Right lobe of liver (tissue), 6 donors: ENCODE results near the gene CDK2. TPM values are rescaled to one million over a fixed set of nuclear protein-coding genes. Genes with fewer than 3 reads are reported as not detected.
"Not testable (repeated sequence)": the region's sequence is repeated elsewhere in the genome, so short reads cannot be mapped to it uniquely, and the experiment has no call there.

Source experiments
- ATAC-seq, 4 donors: fragments of 200-7000 bp; cut with Tn5 transposase; one replicate each; pipeline ENCODE4 v1.9.1; 2020; ENCODE audit warnings: mild to moderate bottlenecking in 4 of 4, moderate library complexity in 4 of 4
- DNase-seq, 3 donors: peaks; one replicate each; pipeline ENCODE4 v3.0.0-alpha.2; 2020
- H3K27ac ChIP-seq, 3 donors: fragments of 200-600 bp; one replicate each; pipeline ENCODE4 v1.8.0; 2022
- H3K27me3 ChIP-seq, 2 donors: fragments of 200-600 bp; one replicate each; pipeline ENCODE4 v1.8.0; 2022
- H3K36me3 ChIP-seq, 4 donors: fragments of 200-600 bp; sonication (generic) in 1 of 4; one replicate each; pipeline versions ENCODE4 v1.5.1 to v1.8.0; 2017 to 2022; ENCODE audit warnings: control low read depth in 1 of 4
- H3K4me1 ChIP-seq, 4 donors: fragments of 200-600 bp; sonication (generic) in 1 of 4; one replicate each; pipeline versions ENCODE4 v1.5.1 to v1.8.0; 2017 to 2022; ENCODE audit warnings: control low read depth in 1 of 4
- H3K4me3 ChIP-seq, 3 donors: fragments of 200-600 bp; one replicate each; pipeline ENCODE4 v1.8.0; 2022
- H3K9me3 ChIP-seq, 4 donors: fragments of 200-600 bp; sonication (generic) in 1 of 4; one replicate each; pipeline versions ENCODE4 v1.5.1 to v1.8.0; 2017 to 2022; ENCODE audit warnings: control low read depth in 1 of 4
- CTCF ChIP-seq, 4 donors: fragments of 200-600 bp in 3 of 4; fragments of 450-650 bp in 1 of 4; IDR thresholded peaks; one replicate each; pipeline versions ENCODE4 v1.5.1 to v1.8.0; 2016 to 2022; ENCODE audit warnings: antibody characterized with exemption in 4 of 4, mild to moderate bottlenecking in 2 of 4
- POLR2A ChIP-seq: fragments of 450-650 bp; IDR thresholded peaks from one replicate; pipeline ENCODE4 v1.6.1; 2017; ENCODE audit warnings: antibody characterized with exemption, mild to moderate bottlenecking
- WGBS: methylation state at CpG from one replicate; pipeline ENCODE4 v1.1.6; 2018; ENCODE audit warnings: low coverage, low lambda C conversion rate; ENCODE audit not compliant: insufficient coverage; ENCODE audit errors: missing lambda C conversion rate; 5-methylcytosine and 5-hydroxymethylcytosine counted together
- intact Hi-C, 2 donors: fragments of 100-400 bp; cut with DNase I; formaldehyde crosslinking; loops; one replicate each; pipeline versions ENCODE4 v1.11.2 to v1.14.1; 2022
- long read RNA-seq: library from polyadenylated mRNA; unstranded; transcript quantifications from one replicate; pipeline ENCODE4 v2.0.0, GENCODE V29; 2019
- total RNA-seq, 6 experiments: library from RNA; depleted of rRNA in 2 of 6; stranded (reverse); fragments of >200 nt in 2 of 6; fragmentation: NEBNext Ultra II Directional in 3 of 6; extraction: Animal tissue kit (Norgen Biotek cat#: 25700) in 3 of 6; gene quantifications; one replicate each; pipeline versions ENCODE4 v1.1.0 to v1.2.4, GENCODE V29; 2016 to 2023
- donor health status: DM: no; HTN: yes; CAD: no.
- donor health status: DM: no; HTN: no; CAD: no.
- donor health status: DM: no; HTN: no; CAD: no.
- donor health status: DM: no; HTN: yes; CAD: no.
- donor health status: DM: no; HTN: yes; CAD: no.

The CDK2 gene
- total RNA-seq: 10 to 100 TPM in 3 of 6 experiments, 1 to 10 TPM in 3; 8.0 to 14.9 (median 10.6) TPM
- long read RNA-seq, partial matches to known transcripts: 1 of 2 reads
- long read RNA-seq, other reads (novel, unspliced or antisense): 0 of 2 reads

DNA sequence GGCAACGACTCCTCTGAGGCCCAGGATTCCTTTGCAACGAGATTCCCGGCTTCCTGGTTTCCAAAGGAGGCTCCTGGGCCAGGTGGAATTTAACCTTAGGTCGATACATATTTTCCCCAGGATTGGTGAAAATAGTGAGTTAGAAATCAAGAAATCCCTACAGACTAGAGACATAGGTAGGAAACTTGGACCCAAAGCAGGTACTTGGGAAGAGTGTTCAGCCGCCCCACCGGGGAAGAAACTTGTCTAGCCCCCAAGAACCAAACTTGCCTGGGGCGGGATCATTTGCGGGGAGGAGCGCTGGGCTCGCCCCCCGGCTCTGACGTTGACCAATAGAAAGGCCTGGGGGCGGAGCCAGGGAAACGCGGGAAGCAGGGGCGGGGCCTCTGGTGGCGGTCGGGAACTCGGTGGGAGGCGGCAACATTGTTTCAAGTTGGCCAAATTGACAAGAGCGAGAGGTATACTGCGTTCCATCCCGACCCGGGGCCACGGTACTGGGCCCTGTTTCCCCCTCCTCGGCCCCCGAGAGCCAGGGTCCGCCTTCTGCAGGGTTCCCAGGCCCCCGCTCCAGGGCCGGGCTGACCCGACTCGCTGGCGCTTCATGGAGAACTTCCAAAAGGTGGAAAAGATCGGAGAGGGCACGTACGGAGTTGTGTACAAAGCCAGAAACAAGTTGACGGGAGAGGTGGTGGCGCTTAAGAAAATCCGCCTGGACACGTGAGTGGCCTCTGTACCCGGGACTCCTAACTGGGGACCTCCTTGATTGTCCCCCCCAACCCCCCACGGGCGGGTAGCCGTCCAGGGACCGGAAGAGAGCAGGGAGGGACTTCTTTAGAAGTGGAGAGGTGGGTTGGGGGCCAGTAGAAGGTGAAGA is at the start of gene CDK2:
CDK2 (plus strand) TSS at position 423 of the 874 bp plus-strand sequence; CDS start at position 602, 179 bp downstream.
- H3K4me1 ChIP-seq: peaks cover 0 to 12% (median 3%) of the 10 kb centered on the region in 4 donors
- peak within 1 kb of the TSS; percentile 75 to 91 (median 81) for H3K27ac ChIP-seq
- DNase-seq: peak; percentile 93 to 96 (median 95)
- under 1% methylated on average over 27 of the region's 45 CpGs for WGBS
- intact Hi-C loops: no loop called here
- no peaks in the 10 kb centered on the region for H3K36me3 ChIP-seq
- TF ChIP-seq POLR2A (peak; percentile 80), CTCF (IDR thresholded peaks at IDR 0.05) (no peak)
- H3K4me3 ChIP-seq: peak within 1 kb of the TSS; percentile 76 to 83 (median 82)
- no peaks in the 10 kb centered on the region for H3K27me3 ChIP-seq
- H3K9me3 ChIP-seq: no peaks in the 10 kb centered on the region
- peak; percentile 98 to 99 (median 98) for ATAC-seq

DNA sequence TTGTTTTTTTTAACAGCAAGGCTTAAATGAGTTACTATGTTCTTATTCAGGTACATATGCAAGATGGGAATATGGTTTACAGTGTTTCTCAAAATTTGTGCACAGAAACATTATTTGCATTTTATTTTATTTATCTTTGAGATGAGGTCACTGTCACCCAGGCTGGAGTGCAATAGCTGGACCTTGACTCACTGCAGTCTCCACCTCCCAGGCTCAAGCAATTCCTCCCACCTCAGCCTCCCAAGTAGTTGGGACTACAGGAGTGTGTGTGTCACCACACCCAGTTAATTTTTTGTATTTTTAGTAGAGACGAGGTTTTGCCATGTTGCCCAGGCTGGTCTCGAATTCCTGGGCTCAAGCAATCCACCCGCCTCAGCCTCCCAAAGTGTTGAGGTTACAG is 47.6 kb upstream of the CDK2 start:
- DNase-seq, H3K36me3 ChIP-seq, H3K9me3 ChIP-seq, H3K27me3 ChIP-seq, H3K4me3 ChIP-seq, intact Hi-C loops: not testable (repeated sequence)
- H3K4me1 ChIP-seq: peaks cover 0 to 16% (median 0%) of the 10 kb centered on the region in 4 donors
- peak overlapping the region in 1 of 3 donors; percentile 16 for H3K27ac ChIP-seq
- 59% methylated on average over 3 of the region's 3 CpGs for WGBS
- ATAC-seq: peak; percentile 59 to 90 (median 70)

- intact Hi-C loops: no loop called here
- H3K4me1 ChIP-seq: peaks cover 0 to 19% (median 3%) of the 10 kb centered on the region in 4 donors
- no peaks in the 10 kb centered on the region for H3K9me3 ChIP-seq
- no peak overlapping the region for H3K27ac ChIP-seq
- H3K27me3 ChIP-seq: no peaks in the 10 kb centered on the region
- DNase-seq: no peak
- no peak for TF ChIP-seq CTCF (IDR thresholded peaks at IDR 0.05)
- no peak for TF ChIP-seq POLR2A
- WGBS: 81% methylated on average over 3 of the region's 3 CpGs
- H3K36me3 ChIP-seq: peaks cover 0 to 7% (median 0%) of the 10 kb centered on the region in 4 donors
- ATAC-seq: no peak
- H3K4me3 ChIP-seq: no peak overlapping the region
These were observed 44.5 kb upstream of the CDK2 start for GRCh38 chr12:55922126-55922525.

DNA sequence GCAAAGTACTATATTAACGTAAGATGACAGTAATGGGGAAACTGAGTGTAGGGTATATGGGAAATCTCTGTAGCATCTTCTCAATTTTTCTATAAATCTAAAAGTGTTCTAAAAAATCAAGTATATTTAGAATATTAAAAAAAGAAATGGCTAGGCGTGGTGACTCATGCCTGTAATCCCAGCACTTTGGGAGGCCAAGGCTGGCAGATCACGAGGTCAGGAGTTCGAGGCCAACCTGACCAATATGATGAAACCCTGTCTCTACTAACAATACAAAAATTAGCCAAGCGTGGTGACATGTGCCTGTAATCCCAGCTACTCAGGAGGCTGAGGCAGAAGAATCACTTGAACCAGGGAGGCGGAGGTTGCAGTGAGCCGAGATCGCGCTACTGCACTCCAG is 43.0 kb upstream of the CDK2 start:
- H3K27ac ChIP-seq, H3K4me3 ChIP-seq, H3K36me3 ChIP-seq, intact Hi-C loops, H3K9me3 ChIP-seq, H3K27me3 ChIP-seq, DNase-seq, ATAC-seq: not testable (repeated sequence)
- WGBS: 79% methylated on average over 9 of the region's 9 CpGs
- peaks cover 0 to 19% (median 3%) of the 10 kb centered on the region in 4 donors for H3K4me1 ChIP-seq

DNA sequence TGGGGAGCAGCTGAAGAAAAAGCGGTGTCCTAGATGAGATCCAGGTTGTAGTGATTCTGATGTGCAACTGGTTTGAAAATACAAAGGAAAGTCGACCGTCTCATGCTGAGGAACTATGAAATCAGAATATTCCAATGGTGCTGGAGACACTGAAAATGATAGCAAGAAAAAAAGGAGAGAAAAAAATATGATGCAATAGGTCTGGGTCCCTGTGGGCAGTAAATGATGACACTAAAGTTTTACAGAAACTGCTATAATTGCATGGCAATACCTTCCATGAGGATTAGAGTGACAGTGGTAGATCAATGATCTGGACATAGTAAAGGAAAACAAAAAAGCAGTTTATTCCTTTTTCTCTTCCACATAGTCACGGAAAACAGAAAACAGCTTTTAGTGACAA is 41.3 kb upstream of the CDK2 start:
- no peak for DNase-seq
- H3K27ac ChIP-seq: no peak overlapping the region
- WGBS: 82% methylated on average over 4 of the region's 4 CpGs
- peaks cover 0 to 7% (median 0%) of the 10 kb centered on the region in 4 donors for H3K36me3 ChIP-seq
- H3K4me3 ChIP-seq: no peak overlapping the region
- H3K4me1 ChIP-seq: peaks cover 0 to 13% (median 3%) of the 10 kb centered on the region in 4 donors
- TF ChIP-seq CTCF (IDR thresholded peaks at IDR 0.05): no peak
- TF ChIP-seq POLR2A: no peak
- no peaks in the 10 kb centered on the region for H3K9me3 ChIP-seq
- no peak for ATAC-seq
- H3K27me3 ChIP-seq: no peaks in the 10 kb centered on the region
- intact Hi-C loops: no loop called here
